Adrenal gland (tissue), 5 donors: ENCODE measurements around the gene AVPR2.

ENCODE experiments used
- CTCF ChIP-seq, 6 experiments: fragments of 450-650 bp in 4 of 6; fragments of 200-600 bp in 2 of 6; sonication (generic) in 1 of 6; IDR thresholded peaks; 1 replicate in 5 of 6; 2 replicates in 1 of 6; pipeline versions ENCODE4 v1.5.1 to v1.8.0; 2016 to 2021; ENCODE audit warnings: antibody characterized with exemption in 6 of 6, mild to moderate bottlenecking in 2 of 6, moderate library complexity in 1 of 6
- POLR2A ChIP-seq, 2 donors: fragments of 450-650 bp; IDR thresholded peaks; one replicate each; pipeline ENCODE4 v1.6.1; 2017; ENCODE audit warnings: antibody characterized with exemption in 2 of 2, mild to moderate bottlenecking in 2 of 2, moderate library complexity in 1 of 2
- donor health status: DM: no; HTN: no; CAD: no.

GRCh38 chrX:153926858-153927671 is 22.6 kb downstream of the AVPR2 start:
- TF ChIP-seq CTCF (IDR thresholded peaks at IDR 0.05) (no peak), POLR2A (IDR thresholded peaks at IDR 0.05) (peak in 1 of 2 donors; percentile 54)
